HepG2 (cell line): ENCODE data around the gene ANKRD13D. TPM values are rescaled to one million over a fixed set of nuclear protein-coding genes. Genes with fewer than 3 reads are reported as not detected.

Source experiments
- ATAC-seq: fragments of 200-7000 bp; cut with Tn5 transposase; 3 replicates; pipeline ENCODE4 v1.9.1; 2020; ENCODE audit warnings: mild to moderate bottlenecking, moderate library complexity
- BruUV-seq: library from RNA; stranded (reverse); fragments of 400-500 nt; replicated peaks from 2 replicates; lab custom pipeline; 2021; lab: Mats Ljungman, UMichigan
- CTCF ChIA-PET: fragments of 300-600 bp; formaldehyde crosslinking; extraction: SDS; loops from one replicate; lab custom pipeline; 2021; ENCODE audit warnings: low total read pairs, inconsistent platforms, low intra/inter-chr PET ratio; lab: Yijun Ruan, JAX
- POLR2A ChIA-PET: fragments of 350-600 bp; sonication (Branson Sonifier 250); formaldehyde crosslinking; loops from one replicate; lab custom pipeline; 2020; ENCODE audit warnings: antibody characterized with exemption, inconsistent platforms; lab: Yijun Ruan, JAX
- DNase-seq: peaks from one replicate; pipeline ENCODE4 v3.0.0-alpha.2; 2015; ENCODE audit warnings: low spot score
- FAIRE-seq: peaks from 3 replicates; lab custom pipeline; 2011; peaks lifted over from hg19 to GRCh38; lab: Jason Lieb, UNC
- H2AFZ ChIP-seq: one replicate; pipeline ENCODE4 v1.6.1; 2011; ENCODE audit warnings: low read length, inconsistent platforms
- H3K27ac ChIP-seq: fragments of 300-600 bp; 3 replicates; pipeline ENCODE4 v1.8.0; 2011; ENCODE audit warnings: mixed run types, mild to moderate bottlenecking, mixed read lengths, low read length, inconsistent platforms; ENCODE audit not compliant: insufficient read depth; ENCODE audit errors: extremely low read length
- H3K27me3 ChIP-seq, 2 experiments: fragments of 200-600 bp in 1 of 2; 2 replicates in 1 of 2; 3 replicates in 1 of 2; pipeline versions ENCODE4 v1.6.0 to v1.8.0; 2011; ENCODE audit warnings: low read length in 2 of 2, mild to moderate bottlenecking in 2 of 2, moderate library complexity in 2 of 2, inconsistent platforms in 1 of 2; ENCODE audit not compliant: insufficient read depth in 2 of 2, control insufficient read depth in 1 of 2
- H3K36me3 ChIP-seq, 2 experiments: fragments of 200-600 bp in 1 of 2; replicated peaks in 1 of 2; 2 replicates in 1 of 2; 3 replicates in 1 of 2; pipeline versions ENCODE4 v1.5.1 to v1.8.0; 2011; ENCODE audit warnings: low read length in 2 of 2, inconsistent platforms in 1 of 2; ENCODE audit not compliant: insufficient read depth in 2 of 2, control insufficient read depth in 1 of 2
- H3K4me1 ChIP-seq: 2 replicates; pipeline ENCODE4 v1.5.1; 2012; ENCODE audit warnings: low read length, inconsistent platforms; ENCODE audit not compliant: insufficient read depth
- H3K4me2 ChIP-seq: 2 replicates; pipeline ENCODE4 v1.6.0; 2011; ENCODE audit warnings: low read depth, low read length, inconsistent platforms
- H3K4me3 ChIP-seq, 3 experiments: fragments of 200-600 bp in 1 of 3; sonication (generic), shearing (Covaris generic) in 1 of 3; replicated peaks in 1 of 3; 2 replicates each; pipeline ENCODE4 v1.5.1; 2011 to 2016; ENCODE audit warnings: low read length in 3 of 3, inconsistent platforms in 2 of 3, low read depth in 2 of 3, mild to moderate bottlenecking in 2 of 3, control low read depth in 1 of 3, mixed read lengths in 1 of 3; ENCODE audit not compliant: insufficient read depth in 1 of 3
- H3K79me2 ChIP-seq: one replicate; pipeline ENCODE4 v1.6.1; 2011; ENCODE audit warnings: low read length, inconsistent platforms; ENCODE audit not compliant: insufficient read depth
- H3K9ac ChIP-seq: 2 replicates; pipeline ENCODE4 v1.6.0; 2011; ENCODE audit warnings: mild to moderate bottlenecking, low read depth, low read length, inconsistent platforms; ENCODE audit not compliant: insufficient read depth
- H3K9me3 ChIP-seq: 2 replicates; pipeline ENCODE4 v1.5.1; 2012; ENCODE audit warnings: mild to moderate bottlenecking, low read length
- H4K20me1 ChIP-seq: 2 replicates; pipeline ENCODE4 v1.6.0; 2011; ENCODE audit warnings: inconsistent platforms, mild to moderate bottlenecking, low read length, moderate library complexity; ENCODE audit not compliant: insufficient read depth
- CHD2 ChIP-seq: IDR thresholded peaks from 2 replicates; pipeline ENCODE4 v1.6.1; 2011; ENCODE audit warnings: low read depth, low read length, improper control_type of control experiment
- HIVEP1 ChIP-seq: sonication (generic); formaldehyde crosslinking; IDR thresholded peaks from 2 replicates; pipeline ENCODE4 v1.4.0; 2020; ENCODE audit warnings: mild to moderate bottlenecking, missing genetic modification reagents
- RBFOX2 ChIP-seq: fragments of 200-400 bp; formaldehyde crosslinking; IDR thresholded peaks from 2 replicates; pipeline ENCODE4 v1.6.1; 2017; ENCODE audit warnings: low read depth, mild to moderate bottlenecking, low read length
- RFX3 ChIP-seq: IDR thresholded peaks from 2 replicates; pipeline ENCODE4 v1.6.1; 2016; ENCODE audit warnings: missing biosample characterization, missing genetic modification reagents
- WGBS: methylation state at CpG from one replicate; pipeline ENCODE4 v1.1.6; 2017; ENCODE audit warnings: low lambda C conversion rate; 5-methylcytosine and 5-hydroxymethylcytosine counted together
- in situ Hi-C: cut with HindIII; loops from 2 replicates; pipeline ENCODE4 v1.10.0; 2017; ENCODE audit warnings: low pct_unique_long_range_greater_than_20kb; ENCODE audit not compliant: extremely low pct_ligation_motif_present
- intact Hi-C: fragments of 100-400 bp; cut with micrococcal nuclease; formaldehyde crosslinking; loops from one replicate; pipeline ENCODE4 v1.10.0; 2022; ENCODE audit not compliant: unreplicated experiment
- polyA plus RNA-seq, 8 experiments: library from polyadenylated mRNA; depleted of rRNA in 3 of 8; stranded (reverse) in 7 of 8; unstranded in 1 of 8; fragments of >200 nt; fragmentation: Illumina TruSeq in 4 of 8; extraction: Trizol in 4 of 8; gene quantifications; 2 replicates each; pipeline versions ENCODE4 v1.2.1 to v1.2.3, GENCODE V29; 2011 to 2016; ENCODE audit warnings: low read depth in 4 of 8, missing spikeins in 1 of 8, mixed read lengths in 1 of 8; ENCODE audit not compliant: insufficient read depth in 1 of 8
- total RNA-seq, 5 experiments: library from RNA; depleted of rRNA; stranded (reverse); fragments of >200 nt; fragmentation: Illumina TruSeq; extraction: Trizol; gene quantifications; 2 replicates each; pipeline ENCODE4 v1.2.3, GENCODE V29; 2016; ENCODE audit warnings: low read depth in 1 of 5
- TF ChIP-seq, protein P1 (sequence below): sonication (generic); formaldehyde crosslinking; conservative IDR thresholded peaks from 2 replicates; pipeline ENCODE4 v1.4.0; 2020; ENCODE audit warnings: missing genetic modification reagents
- TF ChIP-seq, protein P2 (sequence below), 2 experiments: sonication (generic) in 1 of 2; formaldehyde crosslinking in 1 of 2; IDR thresholded peaks; 2 replicates each; pipeline versions ENCODE4 v1.4.0 to v1.6.1; 2018 to 2020; ENCODE audit warnings: missing genetic modification reagents in 2 of 2, borderline replicate concordance in 1 of 2, low read depth in 1 of 2, mild to moderate bottlenecking in 1 of 2, missing biosample characterization in 1 of 2

ANKRD13D gene
- total and polyA plus RNA-seq, 2 of the 13 experiments (the other 11 are each of a cell fraction or from before 2014, with no cell fraction given) = 18.6 to 27.3 TPM

DNA sequence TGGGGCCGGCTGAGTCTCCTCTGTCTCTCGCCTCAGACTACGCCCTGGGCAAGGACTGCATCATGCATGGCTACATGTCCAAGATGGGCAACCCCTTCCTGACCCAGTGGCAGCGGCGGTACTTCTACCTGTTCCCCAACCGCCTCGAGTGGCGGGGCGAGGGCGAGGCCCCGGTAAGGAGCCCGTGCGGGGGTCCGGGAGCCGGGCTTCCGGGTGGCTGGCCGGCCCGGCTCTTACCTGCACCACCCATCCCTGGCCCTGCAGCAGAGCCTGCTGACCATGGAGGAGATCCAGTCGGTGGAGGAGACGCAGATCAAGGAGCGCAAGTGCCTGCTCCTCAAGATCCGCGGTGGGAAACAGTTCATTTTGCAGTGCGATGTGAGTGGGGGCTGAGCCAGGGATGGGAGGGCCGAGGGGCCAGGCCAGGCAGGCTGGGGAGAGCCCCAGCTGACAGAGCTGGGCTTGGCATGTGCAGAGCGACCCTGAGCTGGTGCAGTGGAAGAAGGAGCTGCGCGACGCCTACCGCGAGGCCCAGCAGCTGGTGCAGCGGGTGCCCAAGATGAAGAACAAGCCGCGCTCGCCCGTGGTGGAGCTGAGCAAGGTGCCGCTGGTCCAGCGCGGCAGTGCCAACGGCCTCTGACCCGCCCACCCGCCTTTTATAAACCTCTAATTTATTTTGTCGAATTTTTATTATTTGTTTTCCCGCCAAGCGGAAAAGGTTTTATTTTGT is 4.1 kb upstream of the ANKRD13D start:
- TF ChIP-seq RBFOX2 = peak; percentile 20; the same call in 1 of the 2 replicates
- no peak for TF ChIP-seq CHD2
- TF ChIP-seq RFX3 (CRISPR knock-in tag) = no peak
- no peak for TF ChIP-seq HIVEP1 (CRISPR knock-in tag)
- TF ChIP-seq, protein P1, sequence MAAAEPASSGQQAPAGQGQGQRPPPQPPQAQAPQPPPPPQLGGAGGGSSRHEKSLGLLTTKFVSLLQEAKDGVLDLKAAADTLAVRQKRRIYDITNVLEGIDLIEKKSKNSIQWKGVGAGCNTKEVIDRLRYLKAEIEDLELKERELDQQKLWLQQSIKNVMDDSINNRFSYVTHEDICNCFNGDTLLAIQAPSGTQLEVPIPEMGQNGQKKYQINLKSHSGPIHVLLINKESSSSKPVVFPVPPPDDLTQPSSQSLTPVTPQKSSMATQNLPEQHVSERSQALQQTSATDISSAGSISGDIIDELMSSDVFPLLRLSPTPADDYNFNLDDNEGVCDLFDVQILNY = no peak
- TF ChIP-seq, protein P2, sequence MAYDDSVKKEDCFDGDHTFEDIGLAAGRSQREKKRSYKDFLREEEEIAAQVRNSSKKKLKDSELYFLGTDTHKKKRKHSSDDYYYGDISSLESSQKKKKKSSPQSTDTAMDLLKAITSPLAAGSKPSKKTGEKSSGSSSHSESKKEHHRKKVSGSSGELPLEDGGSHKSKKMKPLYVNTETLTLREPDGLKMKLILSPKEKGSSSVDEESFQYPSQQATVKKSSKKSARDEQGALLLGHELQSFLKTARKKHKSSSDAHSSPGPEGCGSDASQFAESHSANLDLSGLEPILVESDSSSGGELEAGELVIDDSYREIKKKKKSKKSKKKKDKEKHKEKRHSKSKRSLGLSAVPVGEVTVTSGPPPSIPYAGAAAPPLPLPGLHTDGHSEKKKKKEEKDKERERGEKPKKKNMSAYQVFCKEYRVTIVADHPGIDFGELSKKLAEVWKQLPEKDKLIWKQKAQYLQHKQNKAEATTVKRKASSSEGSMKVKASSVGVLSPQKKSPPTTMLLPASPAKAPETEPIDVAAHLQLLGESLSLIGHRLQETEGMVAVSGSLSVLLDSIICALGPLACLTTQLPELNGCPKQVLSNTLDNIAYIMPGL (CRISPR knock-in tag; IDR thresholded peaks at IDR 0.05; ENCODE audit: borderline replicate concordance in 1 of 2, low read depth in 1 of 2) = no peak
- WGBS = 94% methylated on average over 31 of the region's 45 CpGs
- peaks cover 4% of the 10 kb centered on the region for H3K79me2 ChIP-seq
- FAIRE-seq (no peak), ATAC-seq (no peak), DNase-seq (no peak)
- no peak overlapping the region for H2AFZ ChIP-seq
- intact Hi-C loops (no loop called here), in situ Hi-C loops (no loop called here)
- CTCF ChIA-PET = no interaction called here
- no peaks in the 10 kb centered on the region for H3K9me3 ChIP-seq
- no peak overlapping the region for H3K27ac ChIP-seq
- no peaks in the 10 kb centered on the region for H3K27me3 ChIP-seq
- H3K4me2 ChIP-seq = no peak overlapping the region
- no TSS peak for BruUV-seq
- peaks cover 21% of the 10 kb centered on the region for H3K4me1 ChIP-seq
- no peak overlapping the region for H3K4me3 ChIP-seq
- POLR2A ChIA-PET = no interaction called here
- no peak overlapping the region for H3K9ac ChIP-seq
- peaks cover 31 to 56% of the 10 kb centered on the region in 2 experiments; a peak in 4 of 5 replicates for H3K36me3 ChIP-seq
- no peaks in the 10 kb centered on the region for H4K20me1 ChIP-seq
